ENCODE data around the gene CARF. TPM values are rescaled to one million over a fixed set of nuclear protein-coding genes. Genes with fewer than 3 reads are reported as not detected.

CARF gene
- total and polyA plus RNA-seq, 2 donors from 2014 or later = 2.7 to 12.6 TPM

- no peaks in the 10 kb centered on the region for H3K9me3 ChIP-seq (ENCODE audit: control insufficient read depth in 2 of 3, insufficient read depth in 1 of 3, low read length in 3 of 3)
- no peaks in the 10 kb centered on the region for H3K27me3 ChIP-seq (ENCODE audit: control insufficient read depth, insufficient read depth, low read length)
- H3K9ac ChIP-seq (ENCODE audit: low read length in 3 of 3) = no peak overlapping the region
- FAIRE-seq (no peak), DNase-seq (no peak)
- TF ChIP-seq, protein P1, sequence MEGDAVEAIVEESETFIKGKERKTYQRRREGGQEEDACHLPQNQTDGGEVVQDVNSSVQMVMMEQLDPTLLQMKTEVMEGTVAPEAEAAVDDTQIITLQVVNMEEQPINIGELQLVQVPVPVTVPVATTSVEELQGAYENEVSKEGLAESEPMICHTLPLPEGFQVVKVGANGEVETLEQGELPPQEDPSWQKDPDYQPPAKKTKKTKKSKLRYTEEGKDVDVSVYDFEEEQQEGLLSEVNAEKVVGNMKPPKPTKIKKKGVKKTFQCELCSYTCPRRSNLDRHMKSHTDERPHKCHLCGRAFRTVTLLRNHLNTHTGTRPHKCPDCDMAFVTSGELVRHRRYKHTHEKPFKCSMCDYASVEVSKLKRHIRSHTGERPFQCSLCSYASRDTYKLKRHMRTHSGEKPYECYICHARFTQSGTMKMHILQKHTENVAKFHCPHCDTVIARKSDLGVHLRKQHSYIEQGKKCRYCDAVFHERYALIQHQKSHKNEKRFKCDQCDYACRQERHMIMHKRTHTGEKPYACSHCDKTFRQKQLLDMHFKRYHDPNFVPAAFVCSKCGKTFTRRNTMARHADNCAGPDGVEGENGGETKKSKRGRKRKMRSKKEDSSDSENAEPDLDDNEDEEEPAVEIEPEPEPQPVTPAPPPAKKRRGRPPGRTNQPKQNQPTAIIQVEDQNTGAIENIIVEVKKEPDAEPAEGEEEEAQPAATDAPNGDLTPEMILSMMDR (IDR thresholded peaks at IDR 0.05; ENCODE audit: borderline replicate concordance, extremely low read depth, insufficient read depth) = no peak
- no peaks in the 10 kb centered on the region for H3K4me1 ChIP-seq (ENCODE audit: control insufficient read depth in 2 of 3, insufficient read depth in 2 of 3, low read depth in 1 of 3, low read length in 3 of 3)
- intact Hi-C loops (cut with DNase I) = no loop called here
- no peak overlapping the region for H3K4me3 ChIP-seq (ENCODE audit: low read length in 3 of 3)
- peaks cover 0 to 2% (median 0%) of the 10 kb centered on the region in 3 donors for H3K36me3 ChIP-seq (ENCODE audit: control insufficient read depth in 2 of 3, insufficient read depth in 3 of 3, low read length in 3 of 3)
- H3K27ac ChIP-seq (ENCODE audit: low read depth in 2 of 2, low read length in 2 of 2) = no peak overlapping the region
These were observed 34.4 kb upstream of the CARF start for GRCh38 chr2:202877699-202878098.

GRCh38 chr2:202881570-202881969 is 30.5 kb upstream of the CARF start:
- no peak for FAIRE-seq
- peaks cover 0 to 15% (median 2%) of the 10 kb centered on the region in 3 donors for H3K36me3 ChIP-seq (ENCODE audit: control insufficient read depth in 2 of 3, insufficient read depth in 3 of 3, low read length in 3 of 3)

DNA sequence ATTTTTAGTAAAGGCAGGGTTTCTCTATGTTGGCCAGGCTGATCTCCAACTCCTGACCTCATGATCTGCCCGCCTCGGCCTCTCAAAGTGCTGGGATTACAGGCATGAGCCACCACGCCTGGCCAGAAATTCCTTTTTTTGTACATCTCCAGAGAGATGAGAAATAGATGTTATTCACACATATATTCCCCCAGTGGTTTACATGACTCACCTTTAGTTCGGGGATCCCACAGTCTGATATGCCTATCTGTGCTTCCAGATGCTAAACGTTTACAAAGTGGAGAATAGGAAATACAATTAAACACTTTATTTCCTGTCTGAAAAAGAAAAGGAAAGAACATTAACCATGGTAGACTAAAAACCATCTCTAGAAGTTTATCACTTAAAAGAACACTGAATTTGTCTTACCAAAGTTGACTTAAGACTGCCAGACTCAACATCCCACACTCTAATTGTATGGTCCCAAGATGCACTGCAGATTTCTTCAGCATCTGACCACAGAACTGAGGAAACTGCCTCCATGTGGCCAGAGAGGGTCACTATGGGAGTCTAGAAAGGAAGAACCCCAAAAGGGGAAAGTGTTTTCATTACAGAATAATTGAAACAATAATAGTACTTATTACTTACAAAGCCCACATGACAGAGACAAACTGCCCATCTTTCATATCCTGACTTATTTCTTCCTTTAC is 27.9 kb upstream of the CARF start:
- DNase-seq (no peak), FAIRE-seq (no peak)
- intact Hi-C loops (cut with DNase I) = no loop called here
- no peaks in the 10 kb centered on the region for H3K27me3 ChIP-seq (ENCODE audit: control insufficient read depth, insufficient read depth, low read length)
- H3K9me3 ChIP-seq (ENCODE audit: control insufficient read depth in 2 of 3, insufficient read depth in 1 of 3, low read length in 3 of 3) = no peaks in the 10 kb centered on the region
- no peaks in the 10 kb centered on the region for H3K4me1 ChIP-seq (ENCODE audit: control insufficient read depth in 2 of 3, insufficient read depth in 2 of 3, low read depth in 1 of 3, low read length in 3 of 3)
- TF ChIP-seq, protein P1 (IDR thresholded peaks at IDR 0.05; ENCODE audit: borderline replicate concordance, extremely low read depth, insufficient read depth) = no peak
- no peak overlapping the region for H3K4me3 ChIP-seq (ENCODE audit: low read length in 3 of 3)
- peaks cover 0 to 17% (median 2%) of the 10 kb centered on the region in 3 donors for H3K36me3 ChIP-seq (ENCODE audit: control insufficient read depth in 2 of 3, insufficient read depth in 3 of 3, low read length in 3 of 3)
- no peak overlapping the region for H3K9ac ChIP-seq (ENCODE audit: low read length in 3 of 3)
- no peak overlapping the region for H3K27ac ChIP-seq (ENCODE audit: low read depth in 2 of 2, low read length in 2 of 2)

More at GRCh38 chr2:202881570-202881969, 30.5 kb upstream of the CARF start:
- no peak overlapping the region for H3K9ac ChIP-seq (ENCODE audit: low read length in 3 of 3)
- no peaks in the 10 kb centered on the region for H3K9me3 ChIP-seq (ENCODE audit: control insufficient read depth in 2 of 3, insufficient read depth in 1 of 3, low read length in 3 of 3)
- no peaks in the 10 kb centered on the region for H3K27me3 ChIP-seq (ENCODE audit: control insufficient read depth, insufficient read depth, low read length)
- no peak overlapping the region for H3K27ac ChIP-seq (ENCODE audit: low read depth in 2 of 2, low read length in 2 of 2)
- TF ChIP-seq, protein P1 (IDR thresholded peaks at IDR 0.05; ENCODE audit: borderline replicate concordance, extremely low read depth, insufficient read depth) = no peak
- intact Hi-C loops (cut with DNase I) = no loop called here
- H3K4me1 ChIP-seq (ENCODE audit: control insufficient read depth in 2 of 3, insufficient read depth in 2 of 3, low read depth in 1 of 3, low read length in 3 of 3) = no peaks in the 10 kb centered on the region
- DNase-seq = no peak
- H3K4me3 ChIP-seq (ENCODE audit: low read length in 3 of 3) = no peak overlapping the region
